HG03280 (cell line): Measurements from ENCODE around the gene FOXN3.
"Not testable (repeated sequence)": the region's sequence is repeated elsewhere in the genome, so short reads cannot be mapped to it uniquely, and the experiment has no call there.

Source experiments
- ATAC-seq: cut with Tn5 transposase; IDR thresholded peaks from one replicate; pipeline ENCODE4 v1.9.1; 2021; ENCODE audit warnings: mild to moderate bottlenecking, moderate library complexity; ENCODE audit not compliant: unreplicated experiment

The FOXN3 gene

GRCh38 chr14:89114109-89114508 is 302.9 kb downstream of the FOXN3 start:
- ATAC-seq = no peak

- no peak for ATAC-seq
These were observed 304.3 kb downstream of the FOXN3 start for GRCh38 chr14:89112720-89113119.

- not testable (repeated sequence) for ATAC-seq
These were observed 305.1 kb downstream of the FOXN3 start for GRCh38 chr14:89111766-89112543.

- ATAC-seq = not testable (repeated sequence)
These were observed 305.8 kb downstream of the FOXN3 start for GRCh38 chr14:89111232-89111631.

- no peak for ATAC-seq
These were observed 306.9 kb downstream of the FOXN3 start for GRCh38 chr14:89110110-89110509.

GRCh38 chr14:89108608-89109007 is 308.4 kb downstream of the FOXN3 start:
- no peak for ATAC-seq

- ATAC-seq = no peak
These were observed 309.4 kb downstream of the FOXN3 start for GRCh38 chr14:89107626-89108025.
